ENCODE measurements around the gene LARP1B.

The LARP1B gene

GRCh38 chr4:128158894-128159293, 97.8 kb downstream of the LARP1B start:
- H3K27me3 ChIP-seq (replicated peaks; ENCODE audit: control insufficient read depth, insufficient read depth, low read length, poor library complexity, severe bottlenecking): no peaks in the 10 kb centered on the region
- no peaks in the 10 kb centered on the region for H3K4me1 ChIP-seq (ENCODE audit: control insufficient read depth, insufficient read depth, low read length, poor library complexity, severe bottlenecking)
- H3K4me3 ChIP-seq (ENCODE audit: insufficient read depth, low read depth, low read length, poor library complexity, severe bottlenecking): no peak overlapping the region
- no peak overlapping the region for H3K27ac ChIP-seq (ENCODE audit: insufficient read depth, low read length, poor library complexity, severe bottlenecking)
- no peaks in the 10 kb centered on the region for H3K9me3 ChIP-seq (ENCODE audit: control insufficient read depth, low read length)
- H3K36me3 ChIP-seq (ENCODE audit: control insufficient read depth, insufficient read depth, low read length): no peaks in the 10 kb centered on the region
- DNase-seq: no peak

GRCh38 chr4:128159967-128160366, 98.9 kb downstream of the LARP1B start:
- no peaks in the 10 kb centered on the region for H3K4me1 ChIP-seq (ENCODE audit: control insufficient read depth, insufficient read depth, low read length, poor library complexity, severe bottlenecking)
- no peaks in the 10 kb centered on the region for H3K36me3 ChIP-seq (ENCODE audit: control insufficient read depth, insufficient read depth, low read length)
- H3K4me3 ChIP-seq (ENCODE audit: insufficient read depth, low read depth, low read length, poor library complexity, severe bottlenecking): no peak overlapping the region
- DNase-seq: no peak
- no peak overlapping the region for H3K27ac ChIP-seq (ENCODE audit: insufficient read depth, low read length, poor library complexity, severe bottlenecking)
- H3K9me3 ChIP-seq (ENCODE audit: control insufficient read depth, low read length): no peaks in the 10 kb centered on the region
- H3K27me3 ChIP-seq (replicated peaks; ENCODE audit: control insufficient read depth, insufficient read depth, low read length, poor library complexity, severe bottlenecking): no peaks in the 10 kb centered on the region

DNA sequence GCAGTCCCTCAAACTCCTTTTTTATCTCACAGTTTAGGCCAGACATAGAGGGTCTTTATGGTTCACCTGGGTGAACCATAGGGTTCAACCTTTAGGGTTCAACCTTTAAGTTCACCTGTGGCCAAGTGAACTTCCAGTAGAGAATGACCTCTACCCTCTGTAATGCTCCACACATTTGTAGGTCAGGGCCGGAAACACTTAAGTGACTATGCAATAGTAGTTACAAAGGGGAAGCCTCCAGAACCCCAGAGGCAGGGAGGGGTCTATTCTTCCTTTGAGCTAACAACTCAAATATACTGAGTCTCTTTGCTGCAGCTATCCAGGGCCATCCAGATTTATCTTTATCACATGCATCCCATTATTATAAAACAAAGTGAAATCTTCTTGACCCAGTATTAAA, 100.0 kb downstream of the LARP1B start:
- Histone ChIP-seq H3K36me3 (ENCODE audit: control insufficient read depth, insufficient read depth, low read length) (no peaks in the 10 kb centered on the region), H3K9me3 (ENCODE audit: control insufficient read depth, low read length) (no peaks in the 10 kb centered on the region), H3K27ac (ENCODE audit: insufficient read depth, low read length, poor library complexity, severe bottlenecking) (no peak overlapping the region), H3K4me1 (ENCODE audit: control insufficient read depth, insufficient read depth, low read length, poor library complexity, severe bottlenecking) (no peaks in the 10 kb centered on the region), H3K4me3 (ENCODE audit: insufficient read depth, low read depth, low read length, poor library complexity, severe bottlenecking) (no peak overlapping the region), H3K27me3 (replicated peaks; ENCODE audit: control insufficient read depth, insufficient read depth, low read length, poor library complexity, severe bottlenecking) (no peaks in the 10 kb centered on the region)
- DNase-seq: no peak

DNA sequence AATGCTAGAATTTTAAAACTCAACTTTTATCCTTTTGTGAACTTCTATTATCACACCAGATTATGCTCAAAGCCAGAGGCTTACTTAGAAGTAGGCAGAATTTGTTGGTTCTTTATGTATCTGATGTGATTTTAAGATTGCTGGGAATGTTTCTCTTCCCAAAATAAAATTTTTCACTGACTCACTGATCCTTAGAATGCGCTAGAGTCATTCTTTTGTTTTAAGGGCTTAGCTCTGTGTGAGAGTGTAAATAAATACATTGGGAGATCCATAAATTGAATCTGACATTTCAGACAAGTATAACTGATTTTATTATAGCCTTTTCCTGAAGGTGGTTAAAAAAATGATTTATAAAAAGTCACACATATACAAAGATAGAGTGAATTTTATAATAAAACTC, 101.3 kb downstream of the LARP1B start:
- Histone ChIP-seq H3K4me3 (ENCODE audit: insufficient read depth, low read depth, low read length, poor library complexity, severe bottlenecking) (no peak overlapping the region), H3K27me3 (replicated peaks; ENCODE audit: control insufficient read depth, insufficient read depth, low read length, poor library complexity, severe bottlenecking) (no peaks in the 10 kb centered on the region), H3K36me3 (ENCODE audit: control insufficient read depth, insufficient read depth, low read length) (no peaks in the 10 kb centered on the region), H3K9me3 (ENCODE audit: control insufficient read depth, low read length) (no peaks in the 10 kb centered on the region), H3K27ac (ENCODE audit: insufficient read depth, low read length, poor library complexity, severe bottlenecking) (no peak overlapping the region), H3K4me1 (ENCODE audit: control insufficient read depth, insufficient read depth, low read length, poor library complexity, severe bottlenecking) (no peaks in the 10 kb centered on the region)
- DNase-seq: no peak

DNA sequence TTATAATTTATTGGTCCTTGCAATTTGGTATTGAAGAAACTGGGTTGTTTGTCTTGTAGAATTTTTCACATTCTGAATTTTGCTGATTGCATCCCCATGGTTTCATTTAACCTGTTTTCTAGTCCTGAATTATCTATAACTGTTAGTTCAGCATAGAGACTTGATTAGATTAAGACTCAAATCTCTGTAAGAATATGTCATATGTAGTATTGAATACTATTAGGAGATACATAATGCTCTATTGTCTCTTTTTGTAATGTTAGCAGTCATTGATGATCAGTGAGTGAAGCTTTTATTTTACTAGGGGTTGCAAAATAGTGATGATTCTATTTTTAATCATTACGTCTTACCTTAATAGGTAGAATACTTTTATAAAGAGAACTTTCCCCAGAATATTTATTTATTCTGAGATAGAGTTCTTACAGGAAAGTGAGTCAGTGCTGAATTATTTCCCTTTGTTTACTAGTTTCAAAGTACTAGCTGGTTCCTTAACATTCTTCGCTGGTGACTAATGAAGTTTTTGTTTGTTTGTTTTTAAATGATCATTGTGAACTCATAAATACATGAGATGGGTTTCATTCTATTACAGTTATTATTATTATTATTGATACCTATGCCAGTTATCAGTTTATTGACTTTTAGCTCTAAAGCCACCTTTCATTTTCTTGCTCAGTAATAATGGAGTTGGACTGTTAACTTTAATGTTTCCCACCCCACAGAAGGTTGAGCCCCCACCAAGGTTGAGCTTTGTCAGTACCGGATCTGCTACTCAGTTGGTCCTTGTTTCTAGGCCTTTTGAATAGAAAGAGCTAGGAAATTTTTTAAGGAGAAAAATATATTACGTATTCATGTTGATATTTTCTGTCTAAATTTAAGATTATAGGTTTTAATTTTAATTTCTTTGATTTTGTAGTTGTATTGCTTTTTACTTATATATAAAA, 102.3 kb downstream of the LARP1B start:
- Histone ChIP-seq H3K9me3 (ENCODE audit: control insufficient read depth, low read length) (no peaks in the 10 kb centered on the region), H3K4me3 (ENCODE audit: insufficient read depth, low read depth, low read length, poor library complexity, severe bottlenecking) (no peak overlapping the region), H3K27me3 (replicated peaks; ENCODE audit: control insufficient read depth, insufficient read depth, low read length, poor library complexity, severe bottlenecking) (no peaks in the 10 kb centered on the region), H3K36me3 (ENCODE audit: control insufficient read depth, insufficient read depth, low read length) (no peaks in the 10 kb centered on the region), H3K4me1 (ENCODE audit: control insufficient read depth, insufficient read depth, low read length, poor library complexity, severe bottlenecking) (no peaks in the 10 kb centered on the region), H3K27ac (ENCODE audit: insufficient read depth, low read length, poor library complexity, severe bottlenecking) (no peak overlapping the region)
- no peak for DNase-seq

DNA sequence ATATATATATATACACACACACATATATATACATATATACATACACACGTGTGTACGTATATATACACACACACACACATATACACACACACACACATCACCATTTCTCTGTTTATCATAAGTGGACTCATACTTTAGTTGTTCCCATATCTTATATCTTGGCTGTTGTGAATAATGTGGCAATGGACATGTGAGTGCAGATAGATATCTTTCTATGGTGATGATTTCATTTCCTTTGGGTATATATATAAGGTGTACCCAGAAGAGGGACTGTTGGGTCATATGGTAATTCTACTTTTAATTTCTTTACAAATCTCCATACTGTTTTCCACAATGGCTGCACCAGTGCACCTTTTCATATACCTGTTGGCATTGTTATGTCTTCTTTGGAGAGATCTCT, 105.9 kb downstream of the LARP1B start:
- H3K36me3 ChIP-seq (ENCODE audit: control insufficient read depth, insufficient read depth, low read length): no peaks in the 10 kb centered on the region
- H3K27ac ChIP-seq (ENCODE audit: insufficient read depth, low read length, poor library complexity, severe bottlenecking): no peak overlapping the region
- no peaks in the 10 kb centered on the region for H3K9me3 ChIP-seq (ENCODE audit: control insufficient read depth, low read length)
- H3K27me3 ChIP-seq (replicated peaks; ENCODE audit: control insufficient read depth, insufficient read depth, low read length, poor library complexity, severe bottlenecking): no peaks in the 10 kb centered on the region
- DNase-seq: no peak
- H3K4me3 ChIP-seq (ENCODE audit: insufficient read depth, low read depth, low read length, poor library complexity, severe bottlenecking): no peak overlapping the region
- H3K4me1 ChIP-seq (ENCODE audit: control insufficient read depth, insufficient read depth, low read length, poor library complexity, severe bottlenecking): no peaks in the 10 kb centered on the region

DNA sequence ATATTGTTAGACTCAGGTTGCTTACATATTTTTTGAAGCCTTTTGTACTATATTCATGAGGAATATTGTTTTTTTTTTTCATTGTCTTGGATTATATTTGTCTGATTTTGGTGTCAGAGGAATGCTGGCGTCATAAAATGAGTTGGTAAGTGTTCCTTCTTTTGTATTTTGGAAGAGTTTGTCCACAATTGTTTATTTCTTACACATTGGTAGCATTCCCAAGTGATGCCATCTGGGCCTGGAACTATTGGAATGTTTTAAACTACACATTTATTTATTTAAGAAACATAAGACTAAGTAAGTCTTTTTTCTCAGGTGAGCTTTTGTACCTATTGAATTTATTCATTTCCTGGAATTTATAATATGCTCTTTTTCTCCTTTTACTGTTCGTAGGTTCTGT, 107.6 kb downstream of the LARP1B start:
- H3K4me1 ChIP-seq (ENCODE audit: control insufficient read depth, insufficient read depth, low read length, poor library complexity, severe bottlenecking): no peaks in the 10 kb centered on the region
- H3K4me3 ChIP-seq (ENCODE audit: insufficient read depth, low read depth, low read length, poor library complexity, severe bottlenecking): no peak overlapping the region
- no peak overlapping the region for H3K27ac ChIP-seq (ENCODE audit: insufficient read depth, low read length, poor library complexity, severe bottlenecking)
- no peaks in the 10 kb centered on the region for H3K27me3 ChIP-seq (replicated peaks; ENCODE audit: control insufficient read depth, insufficient read depth, low read length, poor library complexity, severe bottlenecking)
- no peak for DNase-seq
- no peaks in the 10 kb centered on the region for H3K9me3 ChIP-seq (ENCODE audit: control insufficient read depth, low read length)
- no peaks in the 10 kb centered on the region for H3K36me3 ChIP-seq (ENCODE audit: control insufficient read depth, insufficient read depth, low read length)

DNA sequence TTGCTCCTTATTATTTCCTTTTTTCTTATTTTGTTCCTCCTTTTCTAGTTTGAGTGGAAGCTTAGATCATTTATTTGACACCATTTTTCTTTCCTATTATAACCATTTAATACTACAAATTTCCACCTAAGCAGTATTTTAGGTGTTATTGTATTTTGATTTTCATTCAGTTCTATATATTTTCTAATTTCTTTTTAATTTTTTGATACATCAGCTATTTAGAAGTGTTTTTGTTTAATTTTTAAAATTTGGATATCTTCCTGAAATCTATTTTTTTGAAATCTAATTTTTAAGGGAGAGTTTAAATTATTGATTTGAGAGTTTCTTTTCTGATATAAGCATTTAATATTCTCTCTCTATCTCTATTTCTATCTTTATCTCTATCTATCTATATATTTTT, 108.1 kb downstream of the LARP1B start:
- Histone ChIP-seq H3K27ac (ENCODE audit: insufficient read depth, low read length, poor library complexity, severe bottlenecking) (no peak overlapping the region), H3K4me1 (ENCODE audit: control insufficient read depth, insufficient read depth, low read length, poor library complexity, severe bottlenecking) (no peaks in the 10 kb centered on the region), H3K4me3 (ENCODE audit: insufficient read depth, low read depth, low read length, poor library complexity, severe bottlenecking) (no peak overlapping the region), H3K9me3 (ENCODE audit: control insufficient read depth, low read length) (no peaks in the 10 kb centered on the region), H3K27me3 (replicated peaks; ENCODE audit: control insufficient read depth, insufficient read depth, low read length, poor library complexity, severe bottlenecking) (no peaks in the 10 kb centered on the region), H3K36me3 (ENCODE audit: control insufficient read depth, insufficient read depth, low read length) (no peaks in the 10 kb centered on the region)
- no peak for DNase-seq

GRCh38 chr4:128176643-128177042, 115.5 kb downstream of the LARP1B start:
- Histone ChIP-seq H3K4me1 (ENCODE audit: control insufficient read depth, insufficient read depth, low read length, poor library complexity, severe bottlenecking) (no peaks in the 10 kb centered on the region), H3K27ac (ENCODE audit: insufficient read depth, low read length, poor library complexity, severe bottlenecking) (no peak overlapping the region), H3K36me3 (ENCODE audit: control insufficient read depth, insufficient read depth, low read length) (no peaks in the 10 kb centered on the region), H3K27me3 (replicated peaks; ENCODE audit: control insufficient read depth, insufficient read depth, low read length, poor library complexity, severe bottlenecking) (no peaks in the 10 kb centered on the region), H3K9me3 (ENCODE audit: control insufficient read depth, low read length) (no peaks in the 10 kb centered on the region), H3K4me3 (ENCODE audit: insufficient read depth, low read depth, low read length, poor library complexity, severe bottlenecking) (no peak overlapping the region)
- DNase-seq: no peak

GRCh38 chr4:128177498-128177897, 116.4 kb downstream of the LARP1B start:
- Histone ChIP-seq H3K9me3 (ENCODE audit: control insufficient read depth, low read length) (no peaks in the 10 kb centered on the region), H3K27me3 (replicated peaks; ENCODE audit: control insufficient read depth, insufficient read depth, low read length, poor library complexity, severe bottlenecking) (no peaks in the 10 kb centered on the region), H3K36me3 (ENCODE audit: control insufficient read depth, insufficient read depth, low read length) (no peaks in the 10 kb centered on the region), H3K4me3 (ENCODE audit: insufficient read depth, low read depth, low read length, poor library complexity, severe bottlenecking) (no peak overlapping the region), H3K27ac (ENCODE audit: insufficient read depth, low read length, poor library complexity, severe bottlenecking) (no peak overlapping the region), H3K4me1 (ENCODE audit: control insufficient read depth, insufficient read depth, low read length, poor library complexity, severe bottlenecking) (no peaks in the 10 kb centered on the region)
- DNase-seq: no peak

Data from effector memory CD4-positive, alpha-beta T cell (primary cell).